Left kidney (tissue), 2 donors: ENCODE results near the gene NARF. TPM values are rescaled to one million over a fixed set of nuclear protein-coding genes. Genes with fewer than 3 reads are reported as not detected.

Experiments
- DNase-seq: peaks from one replicate; pipeline ENCODE4 v3.0.0-alpha.2; 2013
- polyA plus RNA-seq: library from polyadenylated mRNA; unstranded; fragments of 120-200 nt; gene quantifications from one replicate; pipeline ENCODE4 v1.2.1, GENCODE V29; 2013; ENCODE audit not compliant: insufficient read length

NARF gene
- polyA plus RNA-seq, 1 donor = 98.1 TPM

GRCh38 chr17:82429824-82430223, 28.7 kb upstream of the NARF start:
- DNase-seq = no peak

GRCh38 chr17:82432017-82432416, 26.5 kb upstream of the NARF start:
- DNase-seq = no peak

- DNase-seq = no peak
Measured at GRCh38 chr17:82433560-82434215, 24.9 kb upstream of the NARF start.

DNA sequence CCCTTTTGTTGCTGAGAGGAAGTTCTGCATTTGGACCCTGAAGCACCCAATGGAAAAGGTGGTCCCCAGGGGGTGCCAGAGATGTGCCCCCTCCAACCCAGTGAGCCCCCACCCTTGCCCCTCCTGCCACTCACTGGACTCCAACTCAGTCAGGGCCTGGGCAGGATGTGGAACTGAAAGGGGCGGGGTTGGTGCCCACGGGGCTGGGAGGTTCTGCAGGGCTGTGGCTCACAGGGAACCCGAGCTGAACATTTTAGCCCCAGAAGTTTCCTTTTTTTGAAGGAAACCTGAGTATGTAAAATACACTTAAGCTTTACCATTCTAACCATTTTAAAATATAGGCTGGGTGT, 24.4 kb upstream of the NARF start:
- DNase-seq = no peak

DNA sequence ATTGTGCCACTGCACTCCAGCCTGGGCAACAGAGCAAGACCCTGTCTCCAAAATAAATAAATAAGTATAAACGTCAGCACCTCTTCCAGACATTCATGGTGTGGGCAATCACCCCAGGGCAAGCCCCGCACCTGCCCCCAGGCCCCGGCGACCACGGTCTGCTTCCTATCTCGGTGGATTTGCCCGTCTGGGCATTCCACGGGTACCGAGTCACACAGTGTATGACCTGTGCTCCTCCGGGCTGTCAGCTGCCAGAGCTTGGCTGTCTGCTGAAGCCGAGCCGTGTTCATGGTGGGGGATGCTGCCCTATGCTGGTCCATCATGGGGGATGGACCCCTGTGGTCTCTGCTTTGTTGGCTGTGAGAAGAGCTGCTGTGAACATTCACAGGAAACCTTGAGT, 23.4 kb upstream of the NARF start:
- no peak for DNase-seq

DNA sequence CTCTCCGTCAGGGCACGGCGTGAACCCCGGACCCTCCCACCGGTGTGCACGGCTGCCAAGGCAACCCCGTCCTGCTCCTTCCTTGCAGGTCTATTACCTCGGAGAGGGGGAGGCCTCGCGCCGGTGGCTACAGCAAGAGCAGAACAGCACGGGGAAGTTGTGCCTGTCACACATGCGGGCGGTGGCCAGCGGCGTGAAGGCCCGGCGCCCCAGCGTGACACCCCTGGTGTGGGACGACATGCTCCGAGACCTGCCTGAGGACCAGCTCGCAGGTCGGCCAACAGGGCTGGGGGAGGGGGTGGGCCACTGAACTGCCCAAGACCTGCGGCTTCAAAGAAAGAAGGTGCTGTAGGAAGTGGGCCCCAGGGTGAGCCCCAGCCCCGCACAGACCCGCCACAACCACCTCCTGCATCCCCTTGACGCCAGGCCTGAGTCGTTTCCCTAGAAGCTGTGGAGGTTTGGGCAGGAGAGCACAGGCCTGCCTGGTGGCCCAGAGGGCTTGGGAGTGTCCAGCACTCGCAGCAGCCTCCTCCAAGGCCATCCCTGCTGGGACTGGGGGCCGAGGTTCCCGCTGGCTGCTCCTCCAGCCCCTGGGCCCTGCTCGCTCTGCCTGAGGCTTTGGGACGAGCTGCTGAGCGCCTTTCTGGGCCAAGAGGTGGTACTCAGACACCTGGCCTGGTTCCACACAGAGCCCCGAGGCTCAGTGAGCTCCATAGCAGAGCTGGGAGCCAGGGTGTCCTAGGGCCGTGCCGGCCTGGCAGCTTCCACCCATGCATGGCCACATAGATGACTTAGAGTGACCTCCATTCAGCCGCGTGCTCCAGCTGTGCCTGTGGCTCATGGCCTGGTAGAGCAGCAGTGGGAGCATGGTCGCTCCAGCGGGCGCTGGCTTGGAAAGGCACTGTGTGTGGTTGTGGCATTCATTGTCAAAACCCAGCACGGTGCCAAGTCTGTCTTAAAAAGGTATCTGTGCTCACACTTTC, 22.6 kb upstream of the NARF start:
- DNase-seq = no peak

GRCh38 chr17:82436601-82437324, 21.8 kb upstream of the NARF start:
- no peak for DNase-seq

GRCh38 chr17:82437325-82437668, 21.2 kb upstream of the NARF start:
- DNase-seq = no peak

- no peak for DNase-seq
Measured at GRCh38 chr17:82438401-82439193, 19.9 kb upstream of the NARF start.

DNA sequence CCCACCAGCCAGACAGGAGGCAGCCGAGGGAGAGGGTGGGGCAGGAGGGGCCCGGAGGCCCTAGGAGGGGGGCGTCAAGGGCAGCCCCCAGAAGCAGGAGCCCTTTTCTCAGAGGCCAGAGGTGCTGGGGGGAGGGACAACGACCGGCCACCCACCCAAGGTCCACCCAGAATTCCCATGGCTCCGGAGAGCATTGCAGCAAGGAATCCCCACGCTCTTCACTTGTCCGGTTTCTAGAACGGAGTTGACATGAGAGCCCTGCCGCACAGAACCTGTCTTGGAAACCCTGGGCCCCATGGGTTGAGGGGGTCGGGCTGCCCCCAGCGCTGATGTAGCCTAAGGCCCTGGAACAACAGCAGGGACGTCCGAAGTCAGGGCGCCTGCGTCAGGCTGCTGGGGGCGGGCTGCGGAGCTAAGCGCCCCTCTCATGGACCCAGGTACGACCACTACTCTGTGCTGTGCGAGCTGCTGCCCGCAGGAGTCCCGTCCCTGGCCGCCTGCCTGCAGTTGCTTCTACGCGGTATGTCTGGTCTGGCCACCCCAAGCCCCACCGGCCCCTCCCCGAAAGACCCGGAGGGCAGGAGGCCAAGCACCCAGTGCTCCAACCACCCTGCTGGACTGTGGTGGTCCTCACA, 19.2 kb upstream of the NARF start:
- no peak for DNase-seq

GRCh38 chr17:82439829-82440365, 18.6 kb upstream of the NARF start:
- DNase-seq = no peak

DNA sequence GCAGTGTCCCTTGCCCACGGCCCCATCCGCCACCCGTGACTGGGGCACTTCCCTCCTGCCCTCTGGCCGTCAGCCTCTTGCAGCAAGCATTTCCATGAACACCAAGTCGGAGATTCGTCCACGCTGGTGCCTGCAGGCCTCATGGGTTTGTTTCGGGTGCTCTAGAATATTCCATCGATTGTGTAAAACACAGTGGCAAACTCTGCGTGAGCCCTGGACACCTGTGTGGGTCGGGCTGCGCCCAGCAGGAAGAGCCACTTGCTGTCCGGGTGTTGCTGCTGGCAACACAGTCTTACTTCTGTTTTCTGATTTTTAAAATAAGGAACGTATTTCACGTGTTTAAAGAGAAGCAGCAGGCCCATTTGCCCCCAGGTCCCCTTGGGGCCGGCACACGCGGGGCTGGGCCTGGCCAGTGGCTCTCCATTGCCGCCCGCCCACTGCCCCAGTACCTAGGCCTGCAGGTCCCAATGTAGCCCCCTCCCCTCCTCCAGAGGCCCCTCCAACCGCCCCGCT, 18.0 kb upstream of the NARF start:
- DNase-seq = no peak

GRCh38 chr17:82440991-82441627, 17.4 kb upstream of the NARF start:
- no peak for DNase-seq

- DNase-seq = no peak
Measured at GRCh38 chr17:82441691-82442487, 16.7 kb upstream of the NARF start.

DNA sequence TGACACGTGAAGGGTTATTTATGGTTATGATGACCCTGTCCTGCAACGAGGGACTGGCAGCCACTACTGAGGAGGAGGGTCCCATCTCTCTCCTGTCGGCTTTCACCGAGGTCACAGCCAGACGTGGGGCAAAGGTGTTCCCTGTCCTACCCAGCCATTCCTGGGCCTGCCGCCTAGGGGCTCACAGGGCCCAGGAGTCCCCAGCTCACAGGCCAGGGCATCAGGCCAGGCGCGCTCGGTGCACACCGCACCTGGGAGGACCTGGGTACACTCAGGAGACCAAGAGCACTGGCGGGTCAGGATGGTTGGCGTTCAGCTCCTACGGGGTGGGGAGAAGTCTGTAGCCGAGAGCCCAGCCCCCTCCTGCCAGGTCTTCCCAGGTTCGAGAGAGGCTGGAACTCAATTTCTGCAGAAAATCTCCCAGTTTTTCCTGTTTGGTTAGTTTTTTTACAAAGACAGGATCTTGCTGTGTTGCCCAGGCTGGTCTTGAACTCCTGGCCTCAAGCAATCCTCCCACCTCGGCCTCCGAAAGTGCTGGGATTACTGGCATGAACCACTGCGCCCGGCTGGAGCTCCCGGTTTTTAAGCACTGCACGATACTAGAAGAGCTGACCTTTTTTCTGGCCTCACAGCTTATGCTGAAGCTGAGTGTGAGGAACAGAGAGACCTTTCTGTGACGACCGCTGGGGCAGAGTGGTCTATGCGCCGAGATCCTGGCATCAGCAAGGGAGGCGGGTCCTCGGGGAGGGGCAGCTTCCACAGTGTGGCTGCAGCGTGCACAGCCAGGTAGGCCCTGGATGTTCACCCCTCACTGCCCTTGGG, 15.7 kb upstream of the NARF start:
- no peak for DNase-seq

GRCh38 chr17:82443465-82444283, 14.9 kb upstream of the NARF start:
- DNase-seq = no peak

DNA sequence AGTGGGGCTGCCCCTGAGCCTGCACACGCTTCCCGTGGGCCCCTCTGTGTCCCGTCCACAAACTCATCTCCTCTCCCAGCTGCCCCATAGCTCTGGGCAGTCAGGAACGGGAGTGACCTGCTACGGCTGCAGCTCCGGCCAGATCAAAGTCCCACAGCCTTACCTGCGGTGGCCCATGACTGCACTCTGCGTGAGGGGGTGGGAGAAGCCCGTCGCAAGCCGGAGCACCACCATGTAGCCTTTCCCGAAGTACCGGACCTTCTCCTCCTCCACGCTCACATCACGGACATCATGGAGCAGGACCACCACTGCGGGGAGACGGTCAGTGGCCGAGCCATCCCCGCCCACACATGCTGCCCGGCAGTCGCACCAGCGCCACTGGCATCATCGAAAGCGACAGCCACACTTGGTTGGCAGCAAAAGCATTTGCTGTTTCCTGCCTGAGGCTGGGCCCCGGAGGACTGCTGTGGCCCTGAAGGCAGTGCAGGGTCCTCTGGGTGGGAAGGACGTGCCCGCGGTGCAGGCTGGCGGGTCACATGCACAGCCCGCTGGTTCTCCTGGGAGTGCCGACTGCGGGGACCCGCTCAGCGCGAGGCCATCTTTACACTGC, 14.2 kb upstream of the NARF start:
- DNase-seq = no peak
